Measurements from ENCODE around the gene PDCD6IP. TPM values are rescaled to one million over a fixed set of nuclear protein-coding genes. Genes with fewer than 3 reads are reported as not detected.

The PDCD6IP gene
- total and polyA plus RNA-seq, 8 donors = 15.1 to 130 (median 79.0) TPM

DNA sequence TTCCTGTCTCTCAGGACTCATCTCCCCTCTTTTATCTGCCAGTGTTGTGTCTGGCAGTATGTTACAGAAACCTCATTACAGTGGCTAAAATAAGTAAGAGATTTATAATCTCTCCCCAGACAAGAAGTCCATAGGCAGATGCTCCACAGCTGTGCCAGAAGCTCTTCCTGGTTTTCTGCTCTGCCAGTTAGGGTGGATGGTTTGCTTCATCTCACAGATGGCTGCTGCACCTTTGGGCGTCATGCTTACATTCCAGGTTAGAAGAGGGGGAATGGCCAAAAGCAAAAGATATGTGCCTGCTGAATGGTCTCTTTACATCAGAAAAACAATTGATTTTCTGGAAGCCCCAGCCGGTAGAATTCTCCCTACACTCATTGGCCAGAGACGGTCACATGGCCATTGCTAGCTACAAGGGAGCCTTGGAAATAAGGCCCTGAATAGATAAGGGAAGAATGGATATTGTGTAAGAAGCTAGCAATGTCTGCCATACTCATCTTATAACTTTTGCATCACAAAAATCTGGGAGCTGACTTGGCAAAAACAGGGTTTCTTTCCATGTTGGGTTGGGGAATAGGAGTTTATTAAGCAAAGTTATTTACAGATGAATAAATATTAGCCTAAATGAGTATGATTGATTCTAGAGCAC, 91.1 kb downstream of the PDCD6IP start:
- WGBS, 2 donors = 63 to 68% methylated on average over 3 of the region's 3 CpGs
- ATAC-seq (no peak), FAIRE-seq (no peak)

DNA sequence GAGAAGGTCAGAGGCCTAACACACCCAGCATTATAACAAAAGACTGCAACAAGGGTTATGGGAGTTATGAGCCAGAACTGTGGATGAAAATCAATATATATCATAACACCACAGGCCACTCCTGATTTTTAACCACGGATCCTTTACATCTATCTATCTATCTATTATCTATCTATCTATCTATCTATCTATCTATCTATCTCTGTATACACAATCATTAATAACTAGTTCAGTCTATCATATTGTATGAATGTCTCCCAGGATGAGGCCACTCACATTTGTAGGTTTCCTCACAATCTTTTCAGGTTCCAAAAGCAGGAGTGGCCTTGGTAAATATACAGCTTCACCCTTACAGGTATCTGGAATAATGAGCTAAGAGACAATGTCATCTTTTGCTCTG, 94.2 kb downstream of the PDCD6IP start:
- no peak for DNase-seq
- TF ChIP-seq, protein P1, sequence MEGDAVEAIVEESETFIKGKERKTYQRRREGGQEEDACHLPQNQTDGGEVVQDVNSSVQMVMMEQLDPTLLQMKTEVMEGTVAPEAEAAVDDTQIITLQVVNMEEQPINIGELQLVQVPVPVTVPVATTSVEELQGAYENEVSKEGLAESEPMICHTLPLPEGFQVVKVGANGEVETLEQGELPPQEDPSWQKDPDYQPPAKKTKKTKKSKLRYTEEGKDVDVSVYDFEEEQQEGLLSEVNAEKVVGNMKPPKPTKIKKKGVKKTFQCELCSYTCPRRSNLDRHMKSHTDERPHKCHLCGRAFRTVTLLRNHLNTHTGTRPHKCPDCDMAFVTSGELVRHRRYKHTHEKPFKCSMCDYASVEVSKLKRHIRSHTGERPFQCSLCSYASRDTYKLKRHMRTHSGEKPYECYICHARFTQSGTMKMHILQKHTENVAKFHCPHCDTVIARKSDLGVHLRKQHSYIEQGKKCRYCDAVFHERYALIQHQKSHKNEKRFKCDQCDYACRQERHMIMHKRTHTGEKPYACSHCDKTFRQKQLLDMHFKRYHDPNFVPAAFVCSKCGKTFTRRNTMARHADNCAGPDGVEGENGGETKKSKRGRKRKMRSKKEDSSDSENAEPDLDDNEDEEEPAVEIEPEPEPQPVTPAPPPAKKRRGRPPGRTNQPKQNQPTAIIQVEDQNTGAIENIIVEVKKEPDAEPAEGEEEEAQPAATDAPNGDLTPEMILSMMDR (IDR thresholded peaks at IDR 0.05) = no peak
- no peak for FAIRE-seq
- no peak for ATAC-seq
- Histone ChIP-seq H3K27ac (no peak overlapping the region), H3K4me3 (no peak overlapping the region), H3K27me3 (no peaks in the 10 kb centered on the region), H3K4me1 (no peaks in the 10 kb centered on the region), H3K36me3 (no peaks in the 10 kb centered on the region), H3K9me3 (no peaks in the 10 kb centered on the region)
- intact Hi-C loops (cut with DNase I) = no loop called here
- 51 to 54% methylated on average over 1 of the region's 1 CpG for WGBS, 2 donors

More for the DNA sequence above, 91.1 kb downstream of the PDCD6IP start:
- DNase-seq = no peak
- Histone ChIP-seq H3K9me3 (no peaks in the 10 kb centered on the region), H3K4me1 (no peaks in the 10 kb centered on the region), H3K36me3 (no peaks in the 10 kb centered on the region), H3K4me3 (no peak overlapping the region), H3K27ac (no peak overlapping the region), H3K27me3 (no peaks in the 10 kb centered on the region)
- TF ChIP-seq, protein P1 (IDR thresholded peaks at IDR 0.05) = no peak
- intact Hi-C loops (cut with DNase I) = loop anchor here in 2 of 3 donors (10.0 kb wide), 1 partner anchor 795 kb away; no protein-coding TSS in a partner anchor

GRCh38 chr3:33895658-33896057, 97.2 kb downstream of the PDCD6IP start:
- Histone ChIP-seq H3K9me3 (no peaks in the 10 kb centered on the region), H3K27ac (no peak overlapping the region), H3K4me1 (no peaks in the 10 kb centered on the region), H3K27me3 (no peaks in the 10 kb centered on the region), H3K36me3 (no peaks in the 10 kb centered on the region), H3K4me3 (no peak overlapping the region)
- FAIRE-seq = no peak
- no peak for ATAC-seq
- no peak for DNase-seq
- intact Hi-C loops (cut with DNase I) = no loop called here
- TF ChIP-seq, protein P1 (IDR thresholded peaks at IDR 0.05) = no peak

- ATAC-seq = no peak
- DNase-seq = no peak
- no peak overlapping the region for H3K4me3 ChIP-seq
- no peaks in the 10 kb centered on the region for H3K36me3 ChIP-seq
- intact Hi-C loops (cut with DNase I) = no loop called here
- no peaks in the 10 kb centered on the region for H3K9me3 ChIP-seq
- 37 to 44% methylated on average over 1 of the region's 1 CpG for WGBS, 2 donors
- TF ChIP-seq, protein P1 (IDR thresholded peaks at IDR 0.05) = no peak
- no peaks in the 10 kb centered on the region for H3K4me1 ChIP-seq
- no peak for FAIRE-seq
- no peaks in the 10 kb centered on the region for H3K27me3 ChIP-seq
- no peak overlapping the region for H3K27ac ChIP-seq
Observed at GRCh38 chr3:33897306-33897705, 98.9 kb downstream of the PDCD6IP start.

DNA sequence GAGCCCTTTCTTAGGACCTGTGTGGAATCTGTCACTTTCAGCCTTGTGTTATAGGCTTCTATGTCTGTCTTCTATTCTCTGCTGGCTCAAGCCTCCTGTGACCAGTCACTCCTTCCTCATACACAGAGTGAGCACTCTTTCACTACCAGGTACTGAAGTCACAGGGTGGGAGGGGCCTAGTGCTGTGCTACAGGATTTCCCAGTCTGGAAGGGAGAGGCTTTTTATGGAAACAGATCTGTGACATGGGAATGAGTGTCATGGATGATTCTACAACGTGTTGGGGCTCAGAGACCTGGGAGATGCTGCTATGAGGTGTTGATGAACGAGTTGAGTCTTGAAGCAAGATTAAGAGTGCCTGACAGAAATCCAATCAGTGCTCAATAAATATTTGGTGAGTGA, 100.5 kb downstream of the PDCD6IP start:
- ATAC-seq (no peak), DNase-seq (no peak), FAIRE-seq (no peak)
- H3K36me3 ChIP-seq = no peaks in the 10 kb centered on the region
- no peak overlapping the region for H3K4me3 ChIP-seq
- H3K9me3 ChIP-seq = no peaks in the 10 kb centered on the region
- no peaks in the 10 kb centered on the region for H3K27me3 ChIP-seq
- TF ChIP-seq, protein P1 (IDR thresholded peaks at IDR 0.05) = no peak
- H3K4me1 ChIP-seq = no peaks in the 10 kb centered on the region
- WGBS, 2 donors = 33 to 37% methylated on average over 2 of the region's 2 CpGs
- intact Hi-C loops (cut with DNase I) = no loop called here
- H3K27ac ChIP-seq = no peak overlapping the region
